ENCODE data around the gene MICALL2.
A peak's percentile ranks its signal among the peaks of the same experiment; 100 is the strongest.

MICALL2 gene

GRCh38 chr7:1458683-1459511 is at the start of gene MICALL2:
Gene MICALL2, minus strand, starts transcription at chr7:1459470. Its CDS starts 144 bp downstream, at chr7:1459326.
- DNase-seq = peak; percentile 91

GRCh38 chr7:1508277-1508758 is 49.0 kb upstream of the MICALL2 start:
- DNase-seq = no peak

- no peak for DNase-seq
Observed at GRCh38 chr7:1505731-1506550, 46.7 kb upstream of the MICALL2 start.

GRCh38 chr7:1503816-1504775 is 44.8 kb upstream of the MICALL2 start, which contains the start of gene INTS1:
Gene INTS1, minus strand, starts transcription at chr7:1504389. Its CDS starts 429 bp downstream, at chr7:1503960.
- peak; percentile 92 for DNase-seq

GRCh38 chr7:1503390-1503789 is 44.1 kb upstream of the MICALL2 start:
- no peak for DNase-seq

GRCh38 chr7:1502845-1503244 is 43.6 kb upstream of the MICALL2 start:
- DNase-seq = no peak

GRCh38 chr7:1501487-1502270 is 42.4 kb upstream of the MICALL2 start:
- no peak for DNase-seq

- no peak for DNase-seq
Observed at GRCh38 chr7:1500064-1500807, 41.0 kb upstream of the MICALL2 start.

GRCh38 chr7:1499367-1500029 is 40.2 kb upstream of the MICALL2 start:
- DNase-seq = no peak

GRCh38 chr7:1498370-1499305 is 39.4 kb upstream of the MICALL2 start:
- no peak for DNase-seq

GRCh38 chr7:1497293-1497927 is 38.1 kb upstream of the MICALL2 start:
- no peak for DNase-seq

- no peak for DNase-seq
Observed at GRCh38 chr7:1496531-1497292, 37.4 kb upstream of the MICALL2 start.

- no peak for DNase-seq
Observed at GRCh38 chr7:1495564-1496242, 36.4 kb upstream of the MICALL2 start.

- no peak for DNase-seq
Observed at GRCh38 chr7:1494866-1495563, 35.7 kb upstream of the MICALL2 start.

- no peak for DNase-seq
Observed at GRCh38 chr7:1494447-1494846, 35.2 kb upstream of the MICALL2 start.

- no peak for DNase-seq
Observed at GRCh38 chr7:1493571-1493970, 34.3 kb upstream of the MICALL2 start.

GRCh38 chr7:1493129-1493528 is 33.9 kb upstream of the MICALL2 start:
- no peak for DNase-seq

Measured in fibroblast of skin of right biceps (primary cell).